HG03064 (cell line): Measurements from ENCODE around the gene TEX50.
"Not testable (repeated sequence)": the region's sequence is repeated elsewhere in the genome, so short reads cannot be mapped to it uniquely, and the experiment has no call there.

ENCODE experiments used
- ATAC-seq: cut with Tn5 transposase; IDR thresholded peaks from one replicate; pipeline ENCODE4 v1.9.1; 2021; ENCODE audit warnings: low read depth; ENCODE audit not compliant: unreplicated experiment

The TEX50 gene

GRCh38 chr1:173635116-173635515 lies at the start of gene TEX50:
Gene TEX50 (plus strand): TSS chr1:173635338. CDS start chr1:173635522, 184 bp downstream.
- ATAC-seq: no peak

GRCh38 chr1:173590557-173590956 lies 44.6 kb upstream of the TEX50 start:
- no peak for ATAC-seq

GRCh38 chr1:173591138-173591537 lies 44.0 kb upstream of the TEX50 start:
- ATAC-seq: not testable (repeated sequence)

GRCh38 chr1:173596097-173596825 lies 38.9 kb upstream of the TEX50 start:
- ATAC-seq: no peak

- ATAC-seq: peak; percentile 69
Observed at GRCh38 chr1:173601588-173601987, 33.5 kb upstream of the TEX50 start.

GRCh38 chr1:173603056-173603591 lies 32.0 kb upstream of the TEX50 start, which contains the start of gene SLC9C2:
Gene SLC9C2 (minus strand): TSS chr1:173603072. CDS start chr1:173601776, 1,296 bp downstream.
- no peak for ATAC-seq

GRCh38 chr1:173608503-173609216 lies 26.5 kb upstream of the TEX50 start:
- no peak for ATAC-seq

- not testable (repeated sequence) for ATAC-seq
Observed at GRCh38 chr1:173613086-173613485, 22.1 kb upstream of the TEX50 start.

- no peak for ATAC-seq
Observed at GRCh38 chr1:173616859-173617258, 18.3 kb upstream of the TEX50 start.

- no peak for ATAC-seq
Observed at GRCh38 chr1:173627269-173627668, 7.9 kb upstream of the TEX50 start.

GRCh38 chr1:173628888-173629287 lies 6.2 kb upstream of the TEX50 start:
- no peak for ATAC-seq

- ATAC-seq: not testable (repeated sequence)
Observed at GRCh38 chr1:173637236-173638042, 2.3 kb downstream of the TEX50 start.

- no peak for ATAC-seq
Observed at GRCh38 chr1:173638043-173639021, 3.2 kb downstream of the TEX50 start.

GRCh38 chr1:173639102-173639501 lies 4.0 kb downstream of the TEX50 start:
- ATAC-seq: no peak

GRCh38 chr1:173642450-173643139 lies 7.5 kb downstream of the TEX50 start:
- not testable (repeated sequence) for ATAC-seq

- ATAC-seq: no peak
Observed at GRCh38 chr1:173646656-173647055, 11.5 kb downstream of the TEX50 start.

- no peak for ATAC-seq
Observed at GRCh38 chr1:173648880-173649605, 13.9 kb downstream of the TEX50 start.

GRCh38 chr1:173660306-173660705 lies 25.2 kb downstream of the TEX50 start:
- ATAC-seq: no peak
